Mucosa of descending colon (tissue), 3 donors: ENCODE results near the gene NUDT6. TPM values are rescaled to one million over a fixed set of nuclear protein-coding genes. Genes with fewer than 3 reads are reported as not detected.
A peak's percentile ranks its signal among the peaks of the same experiment; 100 is the strongest.

Source experiments
- ATAC-seq: fragments of 200-7000 bp; cut with Tn5 transposase; one replicate; pipeline ENCODE4 v1.9.1; 2020; ENCODE audit warnings: mild to moderate bottlenecking, moderate library complexity
- DNase-seq, 3 donors: peaks; one replicate each; pipeline ENCODE4 v3.0.0-alpha.2; 2020
- H3K36me3 ChIP-seq: fragments of 200-600 bp; one replicate; pipeline ENCODE4 v1.8.0; 2021; ENCODE audit warnings: low read depth, mild to moderate bottlenecking
- H3K4me1 ChIP-seq: fragments of 200-600 bp; one replicate; pipeline ENCODE4 v1.8.0; 2021; ENCODE audit warnings: low read depth, mild to moderate bottlenecking
- H3K4me3 ChIP-seq: fragments of 200-600 bp; one replicate; pipeline ENCODE4 v1.8.0; 2021; ENCODE audit warnings: mild to moderate bottlenecking
- H3K9me3 ChIP-seq: fragments of 200-600 bp; one replicate; pipeline ENCODE4 v1.8.0; 2021; ENCODE audit warnings: mild to moderate bottlenecking
- intact Hi-C, 2 donors: fragments of 100-400 bp; cut with DNase I in 1 of 2; cut with micrococcal nuclease in 1 of 2; formaldehyde crosslinking; loops; one replicate each; pipeline versions ENCODE4 v1.11.0 to v1.11.1; 2022; cut with DNase I, micrococcal nuclease
- long read RNA-seq, 2 donors: library from polyadenylated mRNA; unstranded; transcript quantifications; one replicate each; pipeline ENCODE4 v2.0.0, GENCODE V29; 2019 to 2021
- total RNA-seq, 3 donors: library from RNA; stranded (reverse); fragmentation: NEBNext Ultra II Directional in 2 of 3; extraction: Animal tissue kit (Norgen Biotek cat#: 25700) in 2 of 3; gene quantifications; one replicate each; pipeline versions ENCODE4 v1.2.1 to v1.2.4, GENCODE V29; 2021 to 2023
- TF ChIP-seq, protein P1 (sequence below): fragments of 200-600 bp; IDR thresholded peaks from one replicate; pipeline ENCODE4 v1.8.0; 2022; ENCODE audit warnings: antibody characterized with exemption, mild to moderate bottlenecking
- donor health status: DM: no; HTN: no; CAD: no; lungs with moderate emphysema.
- donor health status: DM: no; HTN: no; CAD: no.
- donor health status: DM: no; HTN: yes; CAD: no.

Gene NUDT6, protein sequence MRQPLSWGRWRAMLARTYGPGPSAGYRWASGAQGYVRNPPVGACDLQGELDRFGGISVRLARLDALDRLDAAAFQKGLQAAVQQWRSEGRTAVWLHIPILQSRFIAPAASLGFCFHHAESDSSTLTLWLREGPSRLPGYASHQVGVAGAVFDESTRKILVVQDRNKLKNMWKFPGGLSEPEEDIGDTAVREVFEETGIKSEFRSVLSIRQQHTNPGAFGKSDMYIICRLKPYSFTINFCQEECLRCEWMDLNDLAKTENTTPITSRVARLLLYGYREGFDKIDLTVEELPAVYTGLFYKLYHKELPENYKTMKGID
- total RNA-seq, result 10 to 100 TPM in 1 of 3 donors, 1 to 10 TPM in 2; 5.3 to 11.2 (median 5.6) TPM
- long read RNA-seq, donor 1, partial matches to known transcripts, result 0 of 4 reads
- long read RNA-seq, donor 1, other reads (novel, unspliced or antisense), result 2 of 4 reads
- long read RNA-seq, donor 2, transcript NUDT6-201 (5 exons, 1,169 nt), result major isoform, 7 of 9 reads
- long read RNA-seq, donor 2, partial matches to known transcripts, result 1 of 9 reads
- long read RNA-seq, donor 2, other reads (novel, unspliced or antisense), result 1 of 9 reads

DNA sequence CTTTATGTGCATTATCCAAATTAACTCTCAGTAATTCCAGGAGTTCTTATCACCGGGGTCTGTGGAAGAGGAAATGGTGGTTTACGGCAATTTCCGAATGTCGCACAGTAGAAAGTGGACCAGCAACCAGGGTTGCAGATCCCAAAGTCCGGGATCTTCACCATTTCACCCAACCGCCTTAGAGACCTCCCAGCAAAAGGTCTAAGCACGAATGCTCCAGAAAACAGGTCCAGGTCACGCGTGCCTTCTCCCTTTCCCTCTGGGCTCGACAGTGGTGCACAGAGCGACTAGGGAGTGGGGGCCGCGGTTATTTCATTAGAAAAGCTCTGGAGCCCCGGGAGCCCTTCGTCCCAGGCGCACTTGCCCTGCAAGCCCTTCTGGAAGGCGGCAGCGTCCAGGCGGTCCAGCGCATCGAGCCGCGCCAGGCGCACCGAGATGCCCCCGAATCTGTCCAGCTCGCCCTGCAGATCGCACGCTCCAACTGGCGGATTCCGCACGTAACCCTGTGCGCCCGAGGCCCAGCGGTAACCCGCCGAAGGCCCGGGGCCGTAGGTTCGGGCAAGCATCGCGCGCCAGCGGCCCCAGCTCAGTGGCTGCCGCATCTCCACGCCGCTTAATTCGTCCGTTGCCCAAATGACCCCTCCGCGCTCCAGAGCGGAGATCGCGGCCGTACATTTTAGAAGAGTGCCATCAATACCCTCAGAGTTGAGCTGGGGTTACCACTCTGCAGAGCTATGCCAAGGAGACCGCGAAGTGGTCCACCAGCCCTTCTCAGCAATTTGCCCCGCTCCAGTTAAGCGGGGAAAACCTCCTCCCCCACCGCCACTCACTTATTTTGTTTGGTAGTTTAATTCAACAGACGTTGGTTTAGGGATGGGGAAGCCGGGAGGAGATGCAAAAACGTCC lies at the start of gene NUDT6:
Gene NUDT6 (minus strand): TSS at position 627 of the 906 bp plus-strand sequence. CDS start 25 bp downstream, at position 602.
- H3K4me3 ChIP-seq, result peak within 1 kb of the TSS; percentile 64
- H3K36me3 ChIP-seq, result no peaks in the 10 kb centered on the region
- DNase-seq (peak; percentile 70 to 72 (median 72)), ATAC-seq (peak; percentile 89)
- TF ChIP-seq, protein P1, sequence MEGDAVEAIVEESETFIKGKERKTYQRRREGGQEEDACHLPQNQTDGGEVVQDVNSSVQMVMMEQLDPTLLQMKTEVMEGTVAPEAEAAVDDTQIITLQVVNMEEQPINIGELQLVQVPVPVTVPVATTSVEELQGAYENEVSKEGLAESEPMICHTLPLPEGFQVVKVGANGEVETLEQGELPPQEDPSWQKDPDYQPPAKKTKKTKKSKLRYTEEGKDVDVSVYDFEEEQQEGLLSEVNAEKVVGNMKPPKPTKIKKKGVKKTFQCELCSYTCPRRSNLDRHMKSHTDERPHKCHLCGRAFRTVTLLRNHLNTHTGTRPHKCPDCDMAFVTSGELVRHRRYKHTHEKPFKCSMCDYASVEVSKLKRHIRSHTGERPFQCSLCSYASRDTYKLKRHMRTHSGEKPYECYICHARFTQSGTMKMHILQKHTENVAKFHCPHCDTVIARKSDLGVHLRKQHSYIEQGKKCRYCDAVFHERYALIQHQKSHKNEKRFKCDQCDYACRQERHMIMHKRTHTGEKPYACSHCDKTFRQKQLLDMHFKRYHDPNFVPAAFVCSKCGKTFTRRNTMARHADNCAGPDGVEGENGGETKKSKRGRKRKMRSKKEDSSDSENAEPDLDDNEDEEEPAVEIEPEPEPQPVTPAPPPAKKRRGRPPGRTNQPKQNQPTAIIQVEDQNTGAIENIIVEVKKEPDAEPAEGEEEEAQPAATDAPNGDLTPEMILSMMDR, result no peak
- intact Hi-C loops, result loop anchor here in 1 of 2 donors (5.0 kb wide), 1 partner anchor 165 kb away; no protein-coding TSS in a partner anchor
- peaks cover 5% of the 10 kb centered on the region for H3K4me1 ChIP-seq
- no peaks in the 10 kb centered on the region for H3K9me3 ChIP-seq

DNA sequence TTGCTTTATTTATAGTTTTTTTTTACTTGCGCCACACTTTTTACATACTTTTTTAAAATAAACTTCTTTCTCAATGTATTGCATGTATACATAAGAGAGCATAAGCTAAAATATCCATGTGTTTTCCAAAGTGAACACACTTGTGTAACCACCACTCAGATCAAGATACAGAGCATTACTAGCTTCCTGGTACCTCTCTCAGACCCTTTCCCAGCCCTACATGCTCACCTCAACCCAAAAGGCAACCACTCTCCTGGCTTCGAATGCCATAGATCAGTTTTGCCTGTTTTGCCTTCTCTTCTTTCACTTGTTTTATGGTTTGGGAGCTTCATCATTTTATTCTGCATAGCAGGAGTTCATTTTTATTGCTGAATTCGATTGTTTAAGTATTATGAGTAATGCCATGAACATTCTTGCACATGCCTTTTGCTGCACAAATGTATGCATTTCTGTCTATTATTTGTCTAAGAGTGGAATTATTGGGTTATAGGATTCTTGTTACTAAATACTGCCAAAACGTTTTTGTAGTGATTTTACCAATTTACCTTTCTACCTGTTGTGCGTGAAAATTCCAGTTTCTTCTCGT lies 45.9 kb upstream of the NUDT6 start:
- no peaks in the 10 kb centered on the region for H3K4me1 ChIP-seq
- H3K9me3 ChIP-seq, result no peaks in the 10 kb centered on the region
- ATAC-seq (no peak), DNase-seq (no peak)
- no peaks in the 10 kb centered on the region for H3K36me3 ChIP-seq
- no peak overlapping the region for H3K4me3 ChIP-seq
- TF ChIP-seq, protein P1, result no peak
- intact Hi-C loops, result no loop called here

DNA sequence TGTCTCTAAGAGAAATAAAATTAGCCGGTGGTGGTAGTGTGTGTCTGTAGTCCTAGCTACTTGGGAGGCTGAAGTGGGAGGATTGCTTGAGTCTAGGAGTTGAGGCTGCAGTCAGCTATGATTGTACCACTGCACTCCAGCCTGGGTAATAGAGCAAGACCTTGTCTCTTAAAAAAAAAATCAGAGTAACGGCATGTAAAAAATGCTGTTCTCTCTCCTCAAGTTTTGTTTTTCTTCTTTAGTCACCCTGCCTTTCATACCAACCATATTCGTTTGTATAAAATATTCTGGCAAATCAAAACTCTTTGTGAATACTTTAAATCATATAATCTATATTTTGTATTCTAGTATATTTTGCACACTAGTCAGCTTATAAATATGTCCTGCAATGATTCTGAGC lies 44.8 kb upstream of the NUDT6 start:
- no peaks in the 10 kb centered on the region for H3K4me1 ChIP-seq
- no peaks in the 10 kb centered on the region for H3K9me3 ChIP-seq
- DNase-seq (no peak), ATAC-seq (no peak)
- H3K36me3 ChIP-seq, result no peaks in the 10 kb centered on the region
- intact Hi-C loops, result no loop called here
- TF ChIP-seq, protein P1, result no peak
- H3K4me3 ChIP-seq, result no peak overlapping the region

DNA sequence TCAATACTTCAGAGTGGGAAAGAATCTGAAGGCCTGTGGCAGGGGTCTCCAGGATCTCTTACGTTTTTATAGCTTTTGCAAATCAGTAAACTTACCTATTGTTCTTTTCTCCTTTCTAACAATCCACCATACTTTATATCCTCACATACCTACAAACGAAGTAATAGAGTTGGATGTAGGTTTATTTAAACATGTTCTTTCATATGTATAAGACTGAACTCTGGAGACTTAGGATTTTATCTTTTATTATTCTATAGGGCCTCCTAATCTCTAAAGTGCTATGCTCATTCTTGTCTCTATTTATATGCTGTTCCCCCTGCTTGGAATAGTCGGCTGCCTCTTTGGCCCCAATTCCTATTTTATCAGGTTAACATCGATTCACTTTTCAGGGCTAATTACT lies 43.8 kb upstream of the NUDT6 start:
- TF ChIP-seq, protein P1, result no peak
- intact Hi-C loops, result no loop called here
- Histone ChIP-seq H3K36me3 (no peaks in the 10 kb centered on the region), H3K4me1 (no peaks in the 10 kb centered on the region), H3K9me3 (no peaks in the 10 kb centered on the region), H3K4me3 (no peak overlapping the region)
- DNase-seq, result no peak
- ATAC-seq, result no peak

DNA sequence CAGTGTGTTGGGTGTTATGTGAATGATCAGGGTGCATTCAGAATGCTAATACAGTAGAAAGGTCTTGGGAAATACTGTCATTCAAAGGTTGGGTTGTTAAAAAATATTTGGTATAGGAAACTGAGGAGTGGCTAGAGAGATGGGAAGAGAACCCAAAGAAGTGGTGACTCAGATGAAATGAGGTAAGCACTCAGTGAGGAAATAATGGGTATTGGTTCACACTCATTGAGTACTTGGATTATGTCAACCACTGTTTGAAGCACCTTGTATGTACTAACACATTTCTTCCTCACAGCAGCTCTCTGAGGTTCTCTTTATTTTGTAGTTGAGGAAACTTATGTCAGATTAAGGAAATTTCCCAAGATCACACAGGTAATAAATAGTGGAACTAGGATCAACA lies 40.8 kb upstream of the NUDT6 start:
- Histone ChIP-seq H3K9me3 (no peaks in the 10 kb centered on the region), H3K36me3 (no peaks in the 10 kb centered on the region), H3K4me1 (no peaks in the 10 kb centered on the region), H3K4me3 (no peak overlapping the region)
- DNase-seq (no peak), ATAC-seq (no peak)
- intact Hi-C loops, result no loop called here
- TF ChIP-seq, protein P1, result no peak
